GM10266 (cell line): ENCODE data around the gene NAP1L4.

Source experiments
- DNase-seq: peaks from one replicate; pipeline ENCODE4 v3.0.0; 2012; ENCODE audit errors: extremely low spot score
- CTCF ChIP-seq: IDR thresholded peaks from 2 replicates; pipeline ENCODE4 v1.5.1; 2012; ENCODE audit warnings: mild to moderate bottlenecking, low read depth; ENCODE audit not compliant: control insufficient read depth, insufficient read depth; ENCODE audit errors: missing control alignments

Gene NAP1L4

GRCh38 chr11:3018596-3018995 lies 26.5 kb upstream of the NAP1L4 start:
- DNase-seq = no peak

GRCh38 chr11:3016861-3017260 lies 24.7 kb upstream of the NAP1L4 start:
- no peak for TF ChIP-seq CTCF

More at GRCh38 chr11:3018596-3018995, 26.5 kb upstream of the NAP1L4 start:
- no peak for TF ChIP-seq CTCF

GRCh38 chr11:3015796-3016195 lies 23.7 kb upstream of the NAP1L4 start:
- TF ChIP-seq CTCF = no peak
- no peak for DNase-seq

More at GRCh38 chr11:3016861-3017260, 24.7 kb upstream of the NAP1L4 start:
- DNase-seq = no peak

GRCh38 chr11:3014943-3015342 lies 22.8 kb upstream of the NAP1L4 start:
- DNase-seq = no peak
- TF ChIP-seq CTCF = no peak

- no peak for DNase-seq
- TF ChIP-seq CTCF = no peak
These were observed 22.2 kb upstream of the NAP1L4 start for GRCh38 chr11:3014057-3014938.

- TF ChIP-seq CTCF = no peak
- DNase-seq = no peak
These were observed 20.1 kb upstream of the NAP1L4 start for GRCh38 chr11:3011891-3012885.
